ENCODE data around the gene RBM7. TPM values are rescaled to one million over a fixed set of nuclear protein-coding genes. Genes with fewer than 3 reads are reported as not detected.

Gene RBM7
- total RNA-seq, 4 donors from 2014 or later: 20.8 to 30.1 (median 23.7) TPM

GRCh38 chr11:114447892-114448291 is 47.4 kb downstream of the RBM7 start:
- no peaks in the 10 kb centered on the region for H3K4me1 ChIP-seq
- TF ChIP-seq POLR2A (IDR thresholded peaks at IDR 0.05) (no peak), CTCF (IDR thresholded peaks at IDR 0.05) (no peak)
- peaks cover 13 to 20% of the 10 kb centered on the region in 2 donors for H3K36me3 ChIP-seq
- no peak overlapping the region for H3K4me3 ChIP-seq (replicated peaks in 1 of 3)
- 87 to 90% methylated on average over 3 of the region's 3 CpGs for WGBS, 2 donors
- no peak for DNase-seq
- no peaks in the 10 kb centered on the region for H3K27me3 ChIP-seq
- H3K27ac ChIP-seq: no peak overlapping the region
- H3K9me3 ChIP-seq: no peaks in the 10 kb centered on the region
- intact Hi-C loops (cut with DNase I): no loop called here

GRCh38 chr11:114448749-114449482 is 48.5 kb downstream of the RBM7 start:
- H3K36me3 ChIP-seq: peaks cover 13 to 20% of the 10 kb centered on the region in 2 donors

GRCh38 chr11:114449845-114450244 is 49.4 kb downstream of the RBM7 start:
- WGBS, 2 donors: 89 to 93% methylated on average over 6 of the region's 6 CpGs
- no peak for DNase-seq
- intact Hi-C loops (cut with DNase I): no loop called here
- Histone ChIP-seq H3K4me3 (replicated peaks in 1 of 3) (no peak overlapping the region), H3K9me3 (no peaks in the 10 kb centered on the region), H3K36me3 (peaks cover 13 to 20% of the 10 kb centered on the region in 2 donors), H3K27me3 (no peaks in the 10 kb centered on the region), H3K4me1 (no peaks in the 10 kb centered on the region), H3K27ac (no peak overlapping the region)
- no peak for TF ChIP-seq POLR2A (IDR thresholded peaks at IDR 0.05)
- TF ChIP-seq CTCF (IDR thresholded peaks at IDR 0.05): no peak

More at GRCh38 chr11:114448749-114449482, 48.5 kb downstream of the RBM7 start:
- no peak for TF ChIP-seq CTCF (IDR thresholded peaks at IDR 0.05)
- TF ChIP-seq POLR2A (IDR thresholded peaks at IDR 0.05): no peak
- Histone ChIP-seq H3K4me1 (no peaks in the 10 kb centered on the region), H3K4me3 (replicated peaks in 1 of 3) (no peak overlapping the region), H3K27ac (no peak overlapping the region), H3K27me3 (no peaks in the 10 kb centered on the region), H3K9me3 (no peaks in the 10 kb centered on the region)
- 92 to 94% methylated on average over 2 of the region's 2 CpGs for WGBS, 2 donors
- DNase-seq: no peak
- intact Hi-C loops (cut with DNase I): no loop called here

- 84 to 90% methylated on average over 3 of the region's 3 CpGs for WGBS, 2 donors
- no peak for DNase-seq
These were observed 51.9 kb downstream of the RBM7 start for GRCh38 chr11:114452399-114452798.

More at GRCh38 chr11:114452399-114452798, 51.9 kb downstream of the RBM7 start:
- no peak for TF ChIP-seq CTCF (IDR thresholded peaks at IDR 0.05)
- Histone ChIP-seq H3K27ac (no peak overlapping the region), H3K9me3 (no peaks in the 10 kb centered on the region), H3K36me3 (peaks cover 11 to 13% of the 10 kb centered on the region in 2 donors), H3K27me3 (no peaks in the 10 kb centered on the region), H3K4me3 (replicated peaks in 1 of 3) (no peak overlapping the region), H3K4me1 (no peaks in the 10 kb centered on the region)
- intact Hi-C loops (cut with DNase I): no loop called here

Other genes starting within 250 kb of the RBM7 start
- gene NNMT, start 104.3 kb upstream of the RBM7 start, total RNA-seq: 100 to 1,000 TPM in 3 of 4 donors, 10 to 100 TPM in 1; 78.1 to 459 (median 185) TPM
- 10 to 100 TPM; 13.6 to 19.7 (median 16.2) TPM for gene C11orf71, start 155 bp upstream of the RBM7 start, total RNA-seq
- 100 to 1,000 TPM in 1 of 4 donors, 10 to 100 TPM in 3; 49.0 to 105 (median 63.0) TPM for gene REXO2, start 38.8 kb downstream of the RBM7 start, total RNA-seq
- not detected for gene NXPE1, start 159.2 kb downstream of the RBM7 start, total RNA-seq
- gene NXPE4, start 195.1 kb downstream of the RBM7 start, total RNA-seq: not detected

Measured in thyroid gland (tissue), 4 donors.